Astrocyte (in vitro differentiated cells and primary cell): Measurements from ENCODE around the gene ATP1A1.

ENCODE experiments used
- EZH2 ChIP-seq: IDR thresholded peaks from 2 replicates; pipeline ENCODE4 v1.6.1; 2012; ENCODE audit warnings: mild to moderate bottlenecking, low read length, inconsistent platforms; ENCODE audit not compliant: insufficient read depth
- TF ChIP-seq, protein P1 (sequence below): IDR thresholded peaks from 2 replicates; pipeline ENCODE4 v1.5.1; 2011; ENCODE audit warnings: low read depth, mild to moderate bottlenecking, inconsistent platforms, low read length, moderate library complexity; ENCODE audit not compliant: insufficient read depth

GRCh38 chr1:116350097-116350645 lies 22.9 kb upstream of the ATP1A1 start:
- TF ChIP-seq, protein P1, sequence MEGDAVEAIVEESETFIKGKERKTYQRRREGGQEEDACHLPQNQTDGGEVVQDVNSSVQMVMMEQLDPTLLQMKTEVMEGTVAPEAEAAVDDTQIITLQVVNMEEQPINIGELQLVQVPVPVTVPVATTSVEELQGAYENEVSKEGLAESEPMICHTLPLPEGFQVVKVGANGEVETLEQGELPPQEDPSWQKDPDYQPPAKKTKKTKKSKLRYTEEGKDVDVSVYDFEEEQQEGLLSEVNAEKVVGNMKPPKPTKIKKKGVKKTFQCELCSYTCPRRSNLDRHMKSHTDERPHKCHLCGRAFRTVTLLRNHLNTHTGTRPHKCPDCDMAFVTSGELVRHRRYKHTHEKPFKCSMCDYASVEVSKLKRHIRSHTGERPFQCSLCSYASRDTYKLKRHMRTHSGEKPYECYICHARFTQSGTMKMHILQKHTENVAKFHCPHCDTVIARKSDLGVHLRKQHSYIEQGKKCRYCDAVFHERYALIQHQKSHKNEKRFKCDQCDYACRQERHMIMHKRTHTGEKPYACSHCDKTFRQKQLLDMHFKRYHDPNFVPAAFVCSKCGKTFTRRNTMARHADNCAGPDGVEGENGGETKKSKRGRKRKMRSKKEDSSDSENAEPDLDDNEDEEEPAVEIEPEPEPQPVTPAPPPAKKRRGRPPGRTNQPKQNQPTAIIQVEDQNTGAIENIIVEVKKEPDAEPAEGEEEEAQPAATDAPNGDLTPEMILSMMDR, result no peak
- no peak for TF ChIP-seq EZH2
